CD14-positive monocyte (primary cell): ENCODE measurements around the gene GPALPP1. TPM values are rescaled to one million over a fixed set of nuclear protein-coding genes. Genes with fewer than 3 reads are reported as not detected.

Experiments
- DNase-seq, 3 donors: peaks; one replicate each; pipeline ENCODE4 v3.0.0-alpha.2; 2011 to 2022
- H2AFZ ChIP-seq: 2 replicates; pipeline ENCODE4 v1.6.0; 2012; ENCODE audit warnings: mild to moderate bottlenecking, low read depth, low read length, inconsistent platforms; ENCODE audit not compliant: insufficient read depth, poor library complexity, severe bottlenecking
- H3K27ac ChIP-seq, 2 donors: 1 replicate in 1 of 2; 2 replicates in 1 of 2; pipeline ENCODE4 v1.5.1; 2012 to 2013; ENCODE audit warnings: low read length in 2 of 2, control low read depth in 1 of 2, inconsistent platforms in 1 of 2, low read depth in 1 of 2, mild to moderate bottlenecking in 1 of 2
- H3K27me3 ChIP-seq, 2 donors: one replicate each; pipeline versions ENCODE4 v1.6.0 to v1.6.1; 2011 to 2013; ENCODE audit warnings: low read length in 2 of 2; ENCODE audit not compliant: control insufficient read depth in 2 of 2, insufficient read depth in 2 of 2
- H3K36me3 ChIP-seq, 2 donors: replicated peaks in 1 of 2; 1 replicate in 1 of 2; 2 replicates in 1 of 2; pipeline versions ENCODE4 v1.5.1 to v1.6.1; 2012 to 2013; ENCODE audit warnings: low read length in 2 of 2, control low read depth in 1 of 2, inconsistent platforms in 1 of 2, mild to moderate bottlenecking in 1 of 2; ENCODE audit not compliant: insufficient read depth in 2 of 2, control insufficient read depth in 1 of 2
- H3K4me1 ChIP-seq, 2 donors: 1 replicate in 1 of 2; 2 replicates in 1 of 2; pipeline versions ENCODE4 v1.5.1 to v1.6.1; 2012 to 2013; ENCODE audit warnings: low read length in 2 of 2, control low read depth in 1 of 2, inconsistent platforms in 1 of 2, mild to moderate bottlenecking in 1 of 2, moderate library complexity in 1 of 2; ENCODE audit not compliant: insufficient read depth in 2 of 2, control insufficient read depth in 1 of 2
- H3K4me2 ChIP-seq: replicated peaks from 2 replicates; pipeline ENCODE3; 2012; ENCODE audit warnings: low read length, moderate library complexity, mild to moderate bottlenecking; ENCODE audit not compliant: poor library complexity, severe bottlenecking; ENCODE audit errors: extremely low read depth
- H3K4me3 ChIP-seq, 3 experiments: fragments of 200-600 bp in 1 of 3; sonication (generic) in 1 of 3; replicated peaks in 1 of 3; 1 replicate in 2 of 3; 2 replicates in 1 of 3; pipeline ENCODE4 v1.5.1; 2011 to 2013; ENCODE audit warnings: low read length in 3 of 3, mild to moderate bottlenecking in 3 of 3, control low read depth in 2 of 3, low read depth in 2 of 3, inconsistent platforms in 1 of 3, moderate library complexity in 1 of 3
- H3K79me2 ChIP-seq: 2 replicates; pipeline ENCODE4 v1.6.0; 2012; ENCODE audit warnings: mild to moderate bottlenecking, control low read depth, inconsistent platforms, low read length, moderate library complexity; ENCODE audit not compliant: insufficient read depth
- H3K9ac ChIP-seq: 2 replicates; pipeline ENCODE4 v1.6.0; 2017; ENCODE audit warnings: low read length, mild to moderate bottlenecking; ENCODE audit not compliant: insufficient read depth, poor library complexity, severe bottlenecking
- H3K9me3 ChIP-seq, 2 donors: replicated peaks in 1 of 2; 1 replicate in 1 of 2; 2 replicates in 1 of 2; pipeline versions ENCODE4 v1.5.1 to v1.6.1; 2012 to 2013; ENCODE audit warnings: low read length in 2 of 2, control low read depth in 1 of 2; ENCODE audit not compliant: control insufficient read depth in 1 of 2, insufficient read depth in 1 of 2
- H4K20me1 ChIP-seq: 2 replicates; pipeline ENCODE4 v1.6.0; 2012; ENCODE audit warnings: mild to moderate bottlenecking, low read length, control low read depth, moderate library complexity; ENCODE audit not compliant: insufficient read depth
- H3K27ac Mint-ChIP-seq, 7 donors: one replicate each; pipeline ENCODE4 v1.8.0; 2020; ENCODE audit warnings: mild to moderate bottlenecking in 7 of 7, mixed read lengths in 7 of 7, moderate library complexity in 6 of 7, inconsistent platforms in 2 of 7
- H3K27me3 Mint-ChIP-seq, 3 donors: one replicate each; pipeline ENCODE4 v1.8.0; 2021 to 2022; ENCODE audit warnings: low read depth in 3 of 3, mild to moderate bottlenecking in 3 of 3, mixed read lengths in 3 of 3, moderate library complexity in 3 of 3, inconsistent platforms in 1 of 3
- H3K36me3 Mint-ChIP-seq, 2 donors: one replicate each; pipeline ENCODE4 v1.8.0; 2020; ENCODE audit warnings: mixed read lengths in 2 of 2, inconsistent platforms in 1 of 2, mild to moderate bottlenecking in 1 of 2
- H3K4me1 Mint-ChIP-seq: one replicate; pipeline ENCODE4 v1.8.0; 2020; ENCODE audit warnings: mild to moderate bottlenecking, mixed read lengths
- H3K4me3 Mint-ChIP-seq, 2 donors: one replicate each; pipeline ENCODE4 v1.8.0; 2020; ENCODE audit warnings: mild to moderate bottlenecking in 2 of 2, mixed read lengths in 2 of 2, moderate library complexity in 1 of 2
- H3K9me3 Mint-ChIP-seq, 7 donors: one replicate each; pipeline ENCODE4 v1.8.0; 2020 to 2022; ENCODE audit warnings: mixed read lengths in 7 of 7, mild to moderate bottlenecking in 6 of 7, moderate library complexity in 6 of 7, inconsistent platforms in 2 of 7
- CTCF ChIP-seq: fragments of 200-600 bp; IDR thresholded peaks from one replicate; pipeline ENCODE4 v1.8.0; 2022; ENCODE audit warnings: antibody characterized with exemption, mild to moderate bottlenecking
- whole genome bisulfite sequencing: methylation state at CpG from one replicate; pipeline ENCODE4 v1.1.5; 2013; ENCODE audit warnings: missing lambda C conversion rate; ENCODE audit not compliant: insufficient coverage; 5-methylcytosine and 5-hydroxymethylcytosine counted together
- intact Hi-C, 2 donors: fragments of 100-400 bp; cut with micrococcal nuclease; formaldehyde crosslinking; loops; one replicate each; pipeline versions ENCODE4 v1.15.0 to v1.15.1; 2023
- polyA plus RNA-seq, 3 donors: library from polyadenylated mRNA; depleted of rRNA in 1 of 3; unstranded in 2 of 3; stranded (reverse) in 1 of 3; fragments of 300-500 nt in 2 of 3; fragments of >200 nt in 1 of 3; fragmentation: Illumina TruSeq in 2 of 3; gene quantifications; 1 replicate in 2 of 3; 2 replicates in 1 of 3; pipeline ENCODE4 v1.2.3, GENCODE V29; 2012 to 2021
- small RNA-seq: library from RNA; depleted of rRNA; stranded (forward); fragments of <200 nt; gene quantifications from one replicate; pipeline ENCODE3, GENCODE V24; 2012; ENCODE audit warnings: low read depth; ENCODE audit not compliant: insufficient read length

GPALPP1 gene
- polyA plus RNA-seq, 3 donors, result 9.4 to 13.7 (median 11.4) TPM

GRCh38 chr13:45078003-45078402 is 88.7 kb downstream of the GPALPP1 start:
- Histone ChIP-seq H3K27ac (no peak overlapping the region), H3K4me1 (no peaks in the 10 kb centered on the region), H3K36me3 (no peaks in the 10 kb centered on the region), H3K79me2 (no peaks in the 10 kb centered on the region), H3K4me3 (no peak overlapping the region), H3K9me3 (no peaks in the 10 kb centered on the region), H3K27me3 (no peaks in the 10 kb centered on the region), H3K9ac (no peak overlapping the region), H4K20me1 (no peaks in the 10 kb centered on the region), H3K4me2 (no peak overlapping the region), H2AFZ (no peak overlapping the region)
- Mint-ChIP-seq H3K4me3 (no peak overlapping the region), H3K27me3 (peaks cover 4 to 6% (median 4%) of the 10 kb centered on the region in 3 donors), H3K27ac (no peak overlapping the region), H3K4me1 (no peaks in the 10 kb centered on the region), H3K9me3 (no peaks in the 10 kb centered on the region), H3K36me3 (no peaks in the 10 kb centered on the region)
- TF ChIP-seq CTCF, result no peak
- DNase-seq, result no peak
- WGBS, result no CpG with 5 or more reads among the region's 1 CpG
- intact Hi-C loops, result no loop called here

Small RNA genes within 50 kb of the gene (small RNA-seq; reads per million reads assigned to genes)
- gene RN7SL49P, result not detected

Other genes starting within 250 kb of the GPALPP1 start
- gene NUFIP1, start 67 bp upstream of the GPALPP1 start, polyA plus RNA-seq, result 1 to 10 TPM in 1 of 3 donors, under 1 TPM in 2; 0.83 to 1.1 (median 0.95) TPM
- 10 to 100 TPM in 1 of 3 donors, 1 to 10 TPM in 2; 8.1 to 10.4 (median 8.5) TPM for gene GTF2F2, start 131.0 kb downstream of the GPALPP1 start, polyA plus RNA-seq
- under 1 TPM in 1 of 3 donors, not detected in 2; 0.12 TPM for gene KCTD4, start 211.5 kb downstream of the GPALPP1 start, polyA plus RNA-seq